Endothelial cell of umbilical vein (primary cell): Measurements from ENCODE around the gene CCR9. TPM values are rescaled to one million over a fixed set of nuclear protein-coding genes. Genes with fewer than 3 reads are reported as not detected.

ENCODE experiments used
- BruUV-seq: library from RNA; stranded (reverse); fragments of 400-500 nt; replicated peaks from 2 replicates; lab custom pipeline; 2021; lab: Mats Ljungman, UMichigan
- CTCF ChIA-PET: fragments of 300-600, 350-600 bp; sonication (Branson Sonifier 250); formaldehyde crosslinking; loops from one replicate; lab custom pipeline; 2021; ENCODE audit warnings: antibody characterized with exemption, inconsistent platforms; lab: Charles Lee
- POLR2A ChIA-PET: fragments of 300-600, 350-600 bp; sonication (Branson Sonifier 250); formaldehyde crosslinking; loops from one replicate; lab custom pipeline; 2021; ENCODE audit warnings: antibody characterized with exemption, inconsistent platforms; lab: Charles Lee
- DNase-seq: peaks from one replicate; pipeline ENCODE4 v3.0.0-alpha.2; 2011; ENCODE audit warnings: low read depth, low spot score
- FAIRE-seq: peaks from 2 replicates; lab custom pipeline; 2011; peaks lifted over from hg19 to GRCh38; lab: Jason Lieb, UNC
- H2AFZ ChIP-seq: 2 replicates; pipeline ENCODE4 v1.6.0; 2012; ENCODE audit warnings: low read depth, low read length, control low read depth, inconsistent platforms
- H3K27ac ChIP-seq: 2 replicates; pipeline ENCODE4 v1.5.1; 2011; ENCODE audit warnings: low read depth, mild to moderate bottlenecking, control low read depth, low read length, moderate library complexity; ENCODE audit not compliant: insufficient read depth
- H3K27me3 ChIP-seq, 2 experiments: 2 replicates each; pipeline versions ENCODE4 v1.6.0 to v1.6.1; 2011; ENCODE audit warnings: low read length in 2 of 2, mixed read lengths in 1 of 2; ENCODE audit not compliant: control insufficient read depth in 2 of 2, insufficient read depth in 2 of 2
- H3K36me3 ChIP-seq, 2 experiments: 2 replicates in 1 of 2; 3 replicates in 1 of 2; pipeline ENCODE4 v1.5.1; 2011; ENCODE audit warnings: low read length in 2 of 2, mild to moderate bottlenecking in 1 of 2, moderate library complexity in 1 of 2; ENCODE audit not compliant: control insufficient read depth in 2 of 2, insufficient read depth in 2 of 2; ENCODE audit errors: extremely low read depth in 1 of 2
- H3K4me1 ChIP-seq: 3 replicates; pipeline ENCODE4 v1.5.1; 2011; ENCODE audit warnings: mild to moderate bottlenecking, low read length; ENCODE audit not compliant: control insufficient read depth, insufficient read depth; ENCODE audit errors: extremely low read depth
- H3K4me2 ChIP-seq: 2 replicates; pipeline ENCODE4 v1.6.1; 2011; ENCODE audit warnings: low read length, control low read depth, mixed read lengths; ENCODE audit not compliant: insufficient read depth
- H3K4me3 ChIP-seq, 3 experiments: fragments of 200-600 bp in 1 of 3; sonication (generic), shearing (Covaris generic) in 1 of 3; replicated peaks in 1 of 3; 2 replicates each; pipeline ENCODE4 v1.5.1; 2011 to 2016; ENCODE audit warnings: control low read depth in 3 of 3, low read length in 3 of 3, mild to moderate bottlenecking in 2 of 3, inconsistent platforms in 1 of 3, low read depth in 1 of 3, moderate library complexity in 1 of 3; ENCODE audit not compliant: insufficient read depth in 1 of 3
- H3K79me2 ChIP-seq: 2 replicates; pipeline ENCODE4 v1.6.0; 2012; ENCODE audit warnings: low read length, inconsistent platforms; ENCODE audit not compliant: control insufficient read depth, insufficient read depth
- H3K9ac ChIP-seq: replicated peaks from 2 replicates; pipeline ENCODE3; 2011; ENCODE audit warnings: low read length, control low read depth; ENCODE audit not compliant: insufficient read depth; ENCODE audit errors: extremely low read depth
- H3K9me1 ChIP-seq: replicated peaks from 3 replicates; pipeline ENCODE4 v1.6.0; 2011; ENCODE audit warnings: mild to moderate bottlenecking, low read length; ENCODE audit not compliant: control insufficient read depth, insufficient read depth; ENCODE audit errors: extremely low read depth
- H3K9me3 ChIP-seq: replicated peaks from 2 replicates; pipeline ENCODE4 v1.5.1; 2012; ENCODE audit warnings: low read length, inconsistent platforms; ENCODE audit not compliant: control insufficient read depth, insufficient read depth
- H4K20me1 ChIP-seq: replicated peaks from 2 replicates; pipeline ENCODE3; 2011; ENCODE audit warnings: mild to moderate bottlenecking, low read length; ENCODE audit not compliant: control insufficient read depth, insufficient read depth; ENCODE audit errors: extremely low read depth
- CTCF ChIP-seq, 2 donors: IDR thresholded peaks; 1 replicate in 1 of 2; 2 replicates in 1 of 2; pipeline ENCODE4 v1.5.1; 2011; ENCODE audit warnings: low read length in 2 of 2, mild to moderate bottlenecking in 2 of 2, moderate library complexity in 2 of 2, control low read depth in 1 of 2, inconsistent platforms in 1 of 2, low read depth in 1 of 2; ENCODE audit not compliant: insufficient read depth in 1 of 2; ENCODE audit errors: extremely low read depth in 1 of 2
- EZH2 ChIP-seq: IDR thresholded peaks from 2 replicates; pipeline ENCODE4 v1.6.1; 2012; ENCODE audit warnings: borderline replicate concordance, low read depth, mild to moderate bottlenecking, moderate library complexity, low read length, inconsistent platforms; ENCODE audit not compliant: severe bottlenecking
- FOS ChIP-seq: IDR thresholded peaks from 2 replicates; pipeline ENCODE4 v1.6.1; 2011; ENCODE audit warnings: mild to moderate bottlenecking, low read length, moderate library complexity, borderline replicate concordance; ENCODE audit not compliant: insufficient read depth
- GATA2 ChIP-seq: IDR thresholded peaks from 2 replicates; pipeline ENCODE4 v1.7.0; 2011; ENCODE audit warnings: low read depth, mild to moderate bottlenecking, moderate library complexity, mixed read lengths, low read length; ENCODE audit not compliant: insufficient read length, insufficient read depth
- JUN ChIP-seq: IDR thresholded peaks from 2 replicates; pipeline ENCODE4 v1.6.1; 2011; ENCODE audit warnings: borderline replicate concordance, low read depth; ENCODE audit not compliant: insufficient read length, insufficient read depth
- MAX ChIP-seq: IDR thresholded peaks from 2 replicates; pipeline ENCODE4 v1.6.1; 2011; ENCODE audit not compliant: insufficient read depth, insufficient read length
- MYC ChIP-seq: IDR thresholded peaks from one replicate; pipeline ENCODE4 v1.6.1; 2011; ENCODE audit warnings: mild to moderate bottlenecking, low read depth, low read length
- POLR2A ChIP-seq: IDR thresholded peaks from 2 replicates; pipeline ENCODE4 v1.6.1; 2012; ENCODE audit warnings: low read depth, mild to moderate bottlenecking, control low read depth, low read length
- POLR2AphosphoS5 ChIP-seq: IDR thresholded peaks from 2 replicates; pipeline ENCODE4 v1.6.1; 2012; ENCODE audit warnings: low read depth, mild to moderate bottlenecking, control low read depth, low read length, moderate library complexity; ENCODE audit not compliant: insufficient read depth
- dilution Hi-C: fragments of 300-500 bp; cut with MboI; formaldehyde crosslinking; loops from one replicate; pipeline ENCODE4 v1.15.0; 2019; ENCODE audit warnings: low sequenced_read_pairs; ENCODE audit not compliant: extremely low pct_ligation_motif_present
- intact Hi-C: fragments of 100-400 bp; cut with micrococcal nuclease; formaldehyde crosslinking; loops from one replicate; pipeline ENCODE4 v1.10.0; 2022
- polyA plus RNA-seq, 4 experiments: library from polyadenylated mRNA; depleted of rRNA in 3 of 4; stranded (reverse) in 3 of 4; unstranded in 1 of 4; fragments of >200 nt; gene quantifications; 2 replicates each; pipeline versions ENCODE4 v1.2.1 to v1.2.3, GENCODE V29; 2011 to 2012; ENCODE audit warnings: missing spikeins in 1 of 4
- total RNA-seq: library from RNA; stranded (reverse); gene quantifications from 2 replicates; pipeline ENCODE4 v1.2.3, GENCODE V29; 2021

The CCR9 gene
- total and polyA plus RNA-seq, 2 donors (not counting 3 experiments of a cell fraction or from before 2014, with no cell fraction given) = not detected

DNA sequence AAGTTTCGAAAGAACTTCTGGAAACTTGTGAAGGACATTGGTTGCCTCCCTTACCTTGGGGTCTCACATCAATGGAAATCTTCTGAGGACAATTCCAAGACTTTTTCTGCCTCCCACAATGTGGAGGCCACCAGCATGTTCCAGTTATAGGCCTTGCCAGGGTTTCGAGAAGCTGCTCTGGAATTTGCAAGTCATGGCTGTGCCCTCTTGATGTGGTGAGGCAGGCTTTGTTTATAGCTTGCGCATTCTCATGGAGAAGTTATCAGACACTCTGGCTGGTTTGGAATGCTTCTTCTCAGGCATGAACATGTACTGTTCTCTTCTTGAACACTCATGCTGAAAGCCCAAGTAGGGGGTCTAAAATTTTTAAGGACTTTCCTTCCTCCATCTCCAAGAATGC, 61.0 kb downstream of the CCR9 start:
- TF ChIP-seq FOS = no peak
- no peak for TF ChIP-seq MYC
- no peak for TF ChIP-seq POLR2AphosphoS5
- no peak for TF ChIP-seq GATA2
- no peak for TF ChIP-seq JUN
- TF ChIP-seq MAX = no peak
- no peak for TF ChIP-seq POLR2A
- no peak for TF ChIP-seq CTCF (IDR thresholded peaks at IDR 0.05; ENCODE audit: extremely low read depth in 1 of 2, insufficient read depth in 1 of 2, low read depth in 1 of 2, low read length in 2 of 2)
- no peak for TF ChIP-seq EZH2
- Histone ChIP-seq H3K4me2 (no peak overlapping the region), H4K20me1 (no peaks in the 10 kb centered on the region), H3K27me3 (no peaks in the 10 kb centered on the region), H3K9ac (no peak overlapping the region), H2AFZ (no peak overlapping the region), H3K4me3 (no peak overlapping the region), H3K36me3 (peaks cover 9 to 47% of the 10 kb centered on the region in 2 experiments), H3K9me1 (no peaks in the 10 kb centered on the region), H3K79me2 (no peaks in the 10 kb centered on the region), H3K4me1 (no peaks in the 10 kb centered on the region), H3K9me3 (no peaks in the 10 kb centered on the region), H3K27ac (no peak overlapping the region)
- dilution Hi-C loops (no loop called here), intact Hi-C loops (no loop called here)
- FAIRE-seq (no peak), DNase-seq (no peak)
- no TSS peak for BruUV-seq
- ChIA-PET CTCF (interaction anchor here (1.0 to 1.3 kb wide), 2 partner anchors 9 to 21 kb away, joined by 3 read pairs; no protein-coding TSS in a partner anchor), POLR2A (no interaction called here)
